Subcutaneous abdominal adipose tissue (tissue), 5 donors: ENCODE results near the gene ANO7.

Source experiments
- H3K27ac ChIP-seq: one replicate; pipeline ENCODE4 v1.7.0; 2013; ENCODE audit warnings: low read depth, mild to moderate bottlenecking, inconsistent platforms, low read length, moderate library complexity
- H3K27me3 ChIP-seq, 5 donors: one replicate each; pipeline ENCODE4 v1.7.0; 2013; ENCODE audit warnings: low read length in 5 of 5, inconsistent platforms in 1 of 5; ENCODE audit not compliant: control insufficient read depth in 5 of 5, insufficient read depth in 4 of 5
- H3K36me3 ChIP-seq, 5 donors: one replicate each; pipeline ENCODE4 v1.7.0; 2013; ENCODE audit warnings: low read length in 5 of 5; ENCODE audit not compliant: control insufficient read depth in 5 of 5, insufficient read depth in 5 of 5
- H3K4me1 ChIP-seq, 5 donors: one replicate each; pipeline ENCODE4 v1.7.0; 2013; ENCODE audit warnings: low read length in 5 of 5, mild to moderate bottlenecking in 3 of 5, moderate library complexity in 1 of 5; ENCODE audit not compliant: control insufficient read depth in 5 of 5, insufficient read depth in 5 of 5
- H3K4me3 ChIP-seq, 5 donors: one replicate each; pipeline ENCODE4 v1.7.0; 2013; ENCODE audit warnings: low read length in 5 of 5, low read depth in 1 of 5
- H3K9ac ChIP-seq, 5 donors: one replicate each; pipeline ENCODE4 v1.7.0; 2013; ENCODE audit warnings: low read length in 5 of 5, mild to moderate bottlenecking in 4 of 5, moderate library complexity in 3 of 5
- H3K9me3 ChIP-seq, 5 donors: one replicate each; pipeline ENCODE4 v1.7.0; 2013; ENCODE audit warnings: low read length in 5 of 5; ENCODE audit not compliant: control insufficient read depth in 5 of 5
- donor health status: healthy.
- donor health status: healthy.
- donor health status: healthy.
- donor health status: healthy.
- donor health status: healthy.

ANO7 gene

GRCh38 chr2:241204010-241204384 lies 15.5 kb downstream of the ANO7 start:
- Histone ChIP-seq H3K36me3 (no peaks in the 10 kb centered on the region), H3K27me3 (peaks cover 0 to 4% (median 0%) of the 10 kb centered on the region in 5 donors), H3K27ac (no peak overlapping the region), H3K4me3 (no peak overlapping the region), H3K9me3 (no peaks in the 10 kb centered on the region), H3K9ac (no peak overlapping the region), H3K4me1 (no peaks in the 10 kb centered on the region)

- no peak overlapping the region for H3K27ac ChIP-seq
Observed at GRCh38 chr2:241204490-241204889, 16.0 kb downstream of the ANO7 start.

GRCh38 chr2:241205086-241205485 lies 16.6 kb downstream of the ANO7 start:
- H3K27me3 ChIP-seq, result no peaks in the 10 kb centered on the region
- no peak overlapping the region for H3K27ac ChIP-seq
- H3K4me3 ChIP-seq, result no peak overlapping the region
- no peak overlapping the region for H3K9ac ChIP-seq
- no peaks in the 10 kb centered on the region for H3K4me1 ChIP-seq
- no peaks in the 10 kb centered on the region for H3K9me3 ChIP-seq
- H3K36me3 ChIP-seq, result no peaks in the 10 kb centered on the region

More at GRCh38 chr2:241204490-241204889, 16.0 kb downstream of the ANO7 start:
- Histone ChIP-seq H3K27me3 (peaks cover 0 to 4% (median 0%) of the 10 kb centered on the region in 5 donors), H3K9me3 (no peaks in the 10 kb centered on the region), H3K9ac (no peak overlapping the region), H3K4me1 (no peaks in the 10 kb centered on the region), H3K4me3 (no peak overlapping the region), H3K36me3 (no peaks in the 10 kb centered on the region)

GRCh38 chr2:241207151-241207550 lies 18.7 kb downstream of the ANO7 start:
- Histone ChIP-seq H3K27me3 (peaks cover 0 to under 1% (median 0%) of the 10 kb centered on the region in 5 donors), H3K9ac (no peak overlapping the region), H3K36me3 (no peaks in the 10 kb centered on the region), H3K9me3 (no peaks in the 10 kb centered on the region), H3K4me1 (no peaks in the 10 kb centered on the region), H3K27ac (no peak overlapping the region), H3K4me3 (no peak overlapping the region)

GRCh38 chr2:241207641-241208040 lies 19.2 kb downstream of the ANO7 start:
- no peak overlapping the region for H3K9ac ChIP-seq
- H3K9me3 ChIP-seq, result no peaks in the 10 kb centered on the region
- H3K27me3 ChIP-seq, result peaks cover 0 to 3% (median 0%) of the 10 kb centered on the region in 5 donors
- no peak overlapping the region for H3K27ac ChIP-seq
- no peak overlapping the region for H3K4me3 ChIP-seq
- no peaks in the 10 kb centered on the region for H3K4me1 ChIP-seq
- no peaks in the 10 kb centered on the region for H3K36me3 ChIP-seq

- Histone ChIP-seq H3K9me3 (no peaks in the 10 kb centered on the region), H3K9ac (no peak overlapping the region), H3K4me1 (no peaks in the 10 kb centered on the region), H3K27me3 (peaks cover 0 to 3% (median 0%) of the 10 kb centered on the region in 5 donors), H3K27ac (no peak overlapping the region), H3K4me3 (no peak overlapping the region), H3K36me3 (no peaks in the 10 kb centered on the region)
Observed at GRCh38 chr2:241208058-241208457, 19.6 kb downstream of the ANO7 start.

- Histone ChIP-seq H3K36me3 (no peaks in the 10 kb centered on the region), H3K27me3 (peaks cover 0 to 3% (median 0%) of the 10 kb centered on the region in 5 donors), H3K9ac (no peak overlapping the region), H3K9me3 (no peaks in the 10 kb centered on the region), H3K4me3 (no peak overlapping the region), H3K27ac (no peak overlapping the region), H3K4me1 (no peaks in the 10 kb centered on the region)
Observed at GRCh38 chr2:241209271-241209670, 20.8 kb downstream of the ANO7 start.

GRCh38 chr2:241211276-241211675 lies 22.8 kb downstream of the ANO7 start:
- no peaks in the 10 kb centered on the region for H3K9me3 ChIP-seq
- H3K9ac ChIP-seq, result no peak overlapping the region
- no peaks in the 10 kb centered on the region for H3K4me1 ChIP-seq
- no peaks in the 10 kb centered on the region for H3K36me3 ChIP-seq
- no peak overlapping the region for H3K27ac ChIP-seq
- no peak overlapping the region for H3K4me3 ChIP-seq
- H3K27me3 ChIP-seq, result peaks cover 0 to 4% (median 0%) of the 10 kb centered on the region in 5 donors

- Histone ChIP-seq H3K4me1 (peaks cover 0 to 7% (median 4%) of the 10 kb centered on the region in 5 donors), H3K36me3 (no peaks in the 10 kb centered on the region), H3K27ac (no peak overlapping the region), H3K27me3 (peaks cover 0 to 4% (median 0%) of the 10 kb centered on the region in 5 donors), H3K4me3 (no peak overlapping the region), H3K9me3 (no peaks in the 10 kb centered on the region), H3K9ac (no peak overlapping the region)
Observed at GRCh38 chr2:241213041-241213440, 24.6 kb downstream of the ANO7 start.

- H3K9me3 ChIP-seq, result no peaks in the 10 kb centered on the region
- peaks cover 0 to 9% (median 6%) of the 10 kb centered on the region in 5 donors for H3K4me1 ChIP-seq
- H3K27me3 ChIP-seq, result peaks cover 0 to 4% (median 0%) of the 10 kb centered on the region in 5 donors
- no peaks in the 10 kb centered on the region for H3K36me3 ChIP-seq
- H3K9ac ChIP-seq, result no peak overlapping the region
- H3K27ac ChIP-seq, result no peak overlapping the region
- H3K4me3 ChIP-seq, result no peak overlapping the region
Observed at GRCh38 chr2:241213567-241213966, 25.1 kb downstream of the ANO7 start.

- Histone ChIP-seq H3K4me3 (no peak overlapping the region), H3K27ac (no peak overlapping the region), H3K9me3 (no peaks in the 10 kb centered on the region), H3K4me1 (peaks cover 0 to 14% (median 12%) of the 10 kb centered on the region in 5 donors), H3K36me3 (no peaks in the 10 kb centered on the region), H3K27me3 (peaks cover 0 to 4% (median 0%) of the 10 kb centered on the region in 5 donors), H3K9ac (no peak overlapping the region)
Observed at GRCh38 chr2:241214209-241214608, 25.7 kb downstream of the ANO7 start.
